SK-N-SH treated with all-trans-retinoic acid at 6 μM for 48 hours (cell line): Measurements from ENCODE around the gene CPA3.

ENCODE experiments used
- ATAC-seq: fragments of 200-7000 bp; cut with Tn5 transposase; 3 replicates; pipeline ENCODE4 v1.9.1; 2020; ENCODE audit warnings: mild to moderate bottlenecking, moderate library complexity
- ARNTL ChIP-seq: fragments of 450-650 bp; formaldehyde crosslinking; IDR thresholded peaks from 2 replicates; pipeline ENCODE4 v1.5.0; 2020; ENCODE audit warnings: low read depth, mild to moderate bottlenecking, moderate library complexity, borderline replicate concordance
- BACH2 ChIP-seq: fragments of 250-450 bp; sonication (Bioruptor Pico); IDR thresholded peaks from 2 replicates; pipeline ENCODE4 v1.9.0; 2021; ENCODE audit warnings: mild to moderate bottlenecking, borderline replicate concordance
- CSDC2 ChIP-seq: fragments of 250-450 bp; sonication (Bioruptor Pico); IDR thresholded peaks from 2 replicates; pipeline ENCODE4 v1.5.0; 2020; ENCODE audit warnings: mild to moderate bottlenecking, moderate library complexity
- ESRRG ChIP-seq: fragments of 250-450 bp; sonication (Bioruptor Pico); IDR thresholded peaks from 2 replicates; pipeline ENCODE4 v1.6.1; 2021; ENCODE audit warnings: mild to moderate bottlenecking
- ISL1 ChIP-seq: fragments of 250-450 bp; sonication (Bioruptor Pico); IDR thresholded peaks from 2 replicates; pipeline ENCODE4 v2.1.2; 2022; ENCODE audit warnings: mild to moderate bottlenecking, moderate library complexity
- OSR1 ChIP-seq: fragments of 250-450 bp; sonication (Bioruptor Pico); IDR thresholded peaks from 2 replicates; pipeline ENCODE4 v1.8.0; 2022; ENCODE audit warnings: moderate library complexity, mild to moderate bottlenecking, inconsistent platforms
- POU6F1 ChIP-seq: fragments of 250-450 bp; sonication (Bioruptor Pico); IDR thresholded peaks from 2 replicates; pipeline ENCODE4 v1.8.0; 2021; ENCODE audit warnings: low read depth, mild to moderate bottlenecking, moderate library complexity, borderline replicate concordance
- PPARA ChIP-seq: fragments of 250-450 bp; sonication (Bioruptor Pico); IDR thresholded peaks from 2 replicates; pipeline ENCODE4 v1.5.0; 2020; ENCODE audit warnings: mild to moderate bottlenecking, borderline replicate concordance
- RARB ChIP-seq: fragments of 250-450 bp; sonication (Bioruptor Pico); IDR thresholded peaks from 2 replicates; pipeline ENCODE4 v1.8.0; 2021; ENCODE audit warnings: mild to moderate bottlenecking, moderate library complexity
- SNAI2 ChIP-seq: fragments of 250-450 bp; sonication (Bioruptor Pico); IDR thresholded peaks from 2 replicates; pipeline ENCODE4 v1.5.0; 2020; ENCODE audit warnings: mild to moderate bottlenecking, moderate library complexity
- TCF4 ChIP-seq: fragments of 250-450 bp; sonication (Bioruptor Pico); IDR thresholded peaks from 2 replicates; pipeline ENCODE4 v1.8.0; 2021; ENCODE audit warnings: mild to moderate bottlenecking, moderate library complexity, borderline replicate concordance
- TOX ChIP-seq: fragments of 250-450 bp; sonication (Bioruptor Pico); IDR thresholded peaks from 2 replicates; pipeline ENCODE4 v1.8.0; 2021; ENCODE audit warnings: mild to moderate bottlenecking, moderate library complexity, borderline replicate concordance
- TSHZ2 ChIP-seq: fragments of 250-450 bp; sonication (Bioruptor Pico); IDR thresholded peaks from 2 replicates; pipeline ENCODE4 v1.5.0; 2020; ENCODE audit warnings: mild to moderate bottlenecking, moderate library complexity
- ZC3H10 ChIP-seq: fragments of 250-450 bp; sonication (Bioruptor Pico); IDR thresholded peaks from 2 replicates; pipeline ENCODE4 v1.5.1; 2021; ENCODE audit warnings: mild to moderate bottlenecking, moderate library complexity
- ZFP3 ChIP-seq: fragments of 250-450 bp; sonication (Bioruptor Pico); IDR thresholded peaks from 2 replicates; pipeline ENCODE4 v1.5.0; 2020; ENCODE audit warnings: mild to moderate bottlenecking, moderate library complexity
- ZNF565 ChIP-seq: fragments of 450-650 bp; formaldehyde crosslinking; conservative IDR thresholded peaks from 2 replicates; pipeline ENCODE4 v1.5.0; 2020; ENCODE audit warnings: low read depth, mild to moderate bottlenecking, moderate library complexity
- ZNF70 ChIP-seq: fragments of 450-650 bp; formaldehyde crosslinking; IDR thresholded peaks from 2 replicates; pipeline ENCODE4 v1.5.0; 2020; ENCODE audit warnings: mild to moderate bottlenecking, moderate library complexity
- ZNF8 ChIP-seq: fragments of 450-650 bp; formaldehyde crosslinking; IDR thresholded peaks from 2 replicates; pipeline ENCODE4 v1.5.0; 2020; ENCODE audit warnings: mild to moderate bottlenecking, moderate library complexity
- TF ChIP-seq, protein P1 (sequence below): fragments of 250-450 bp; sonication (Bioruptor Pico); IDR thresholded peaks from 2 replicates; pipeline ENCODE4 v1.8.0; 2020; ENCODE audit warnings: mild to moderate bottlenecking, moderate library complexity, borderline replicate concordance
- TF ChIP-seq, protein P2 (sequence below): fragments of 250-450 bp; sonication (Bioruptor Pico); IDR thresholded peaks from 2 replicates; pipeline ENCODE4 v1.5.1; 2020; ENCODE audit warnings: low read depth, mild to moderate bottlenecking, moderate library complexity
- TF ChIP-seq, protein P3 (sequence below): fragments of 250-450 bp; sonication (Bioruptor Pico); IDR thresholded peaks from 2 replicates; pipeline ENCODE4 v1.5.1; 2021; ENCODE audit warnings: mild to moderate bottlenecking, moderate library complexity

CPA3 gene

DNA sequence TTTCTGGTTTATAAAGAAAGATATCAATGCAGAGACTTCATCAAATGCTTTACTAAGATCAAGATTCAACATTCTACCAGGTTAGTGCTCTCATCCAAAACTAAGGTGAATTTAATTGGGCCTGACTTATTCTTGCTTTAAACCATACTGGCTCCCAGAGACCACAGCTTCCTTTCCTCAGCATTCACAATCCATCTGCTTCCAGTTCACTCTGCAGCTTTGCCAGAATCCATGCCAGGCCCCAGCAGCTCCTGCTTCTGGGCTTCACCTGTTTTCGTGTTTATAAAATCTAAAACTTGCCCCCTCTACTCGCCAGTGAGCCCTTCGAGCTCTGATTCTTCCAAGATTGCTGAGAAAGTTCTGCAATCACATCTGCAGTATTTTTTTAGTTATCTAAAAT, 35.2 kb upstream of the CPA3 start (continued):
- TF ChIP-seq, protein P1, sequence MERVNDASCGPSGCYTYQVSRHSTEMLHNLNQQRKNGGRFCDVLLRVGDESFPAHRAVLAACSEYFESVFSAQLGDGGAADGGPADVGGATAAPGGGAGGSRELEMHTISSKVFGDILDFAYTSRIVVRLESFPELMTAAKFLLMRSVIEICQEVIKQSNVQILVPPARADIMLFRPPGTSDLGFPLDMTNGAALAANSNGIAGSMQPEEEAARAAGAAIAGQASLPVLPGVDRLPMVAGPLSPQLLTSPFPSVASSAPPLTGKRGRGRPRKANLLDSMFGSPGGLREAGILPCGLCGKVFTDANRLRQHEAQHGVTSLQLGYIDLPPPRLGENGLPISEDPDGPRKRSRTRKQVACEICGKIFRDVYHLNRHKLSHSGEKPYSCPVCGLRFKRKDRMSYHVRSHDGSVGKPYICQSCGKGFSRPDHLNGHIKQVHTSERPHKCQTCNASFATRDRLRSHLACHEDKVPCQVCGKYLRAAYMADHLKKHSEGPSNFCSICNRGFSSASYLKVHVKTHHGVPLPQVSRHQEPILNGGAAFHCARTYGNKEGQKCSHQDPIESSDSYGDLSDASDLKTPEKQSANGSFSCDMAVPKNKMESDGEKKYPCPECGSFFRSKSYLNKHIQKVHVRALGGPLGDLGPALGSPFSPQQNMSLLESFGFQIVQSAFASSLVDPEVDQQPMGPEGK (CRISPR knock-in tag): no peak
- TF ChIP-seq CSDC2 (CRISPR knock-in tag) (no peak), ZNF8 (CRISPR knock-in tag) (no peak), ZFP3 (no peak), ZNF565 (no peak)
- TF ChIP-seq, protein P2, sequence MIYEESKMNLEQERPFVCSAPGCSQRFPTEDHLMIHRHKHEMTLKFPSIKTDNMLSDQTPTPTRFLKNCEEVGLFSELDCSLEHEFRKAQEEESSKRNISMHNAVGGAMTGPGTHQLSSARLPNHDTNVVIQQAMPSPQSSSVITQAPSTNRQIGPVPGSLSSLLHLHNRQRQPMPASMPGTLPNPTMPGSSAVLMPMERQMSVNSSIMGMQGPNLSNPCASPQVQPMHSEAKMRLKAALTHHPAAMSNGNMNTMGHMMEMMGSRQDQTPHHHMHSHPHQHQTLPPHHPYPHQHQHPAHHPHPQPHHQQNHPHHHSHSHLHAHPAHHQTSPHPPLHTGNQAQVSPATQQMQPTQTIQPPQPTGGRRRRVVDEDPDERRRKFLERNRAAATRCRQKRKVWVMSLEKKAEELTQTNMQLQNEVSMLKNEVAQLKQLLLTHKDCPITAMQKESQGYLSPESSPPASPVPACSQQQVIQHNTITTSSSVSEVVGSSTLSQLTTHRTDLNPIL: no peak

DNA sequence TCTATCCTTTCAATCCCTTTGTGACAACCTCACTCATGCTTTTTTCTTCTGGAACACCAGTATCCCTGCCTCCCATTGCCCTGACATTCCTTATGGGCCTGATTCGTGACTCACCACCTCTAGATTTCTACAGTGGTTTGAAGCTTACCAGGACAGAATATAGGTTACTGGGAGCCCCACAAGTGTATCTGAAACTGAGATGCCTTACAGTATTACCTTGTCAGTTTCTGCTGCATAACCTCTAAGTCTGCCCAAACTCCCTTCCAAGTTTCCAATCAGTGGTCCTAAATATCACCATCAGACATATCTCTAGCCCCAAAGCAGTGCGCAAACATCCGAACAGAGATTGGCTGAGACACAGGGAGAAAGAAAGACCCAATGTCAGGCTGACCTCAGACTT, 31.9 kb upstream of the CPA3 start:
- no peak for TF ChIP-seq SNAI2 (CRISPR knock-in tag)
- no peak for TF ChIP-seq ARNTL (CRISPR knock-in tag)
- TF ChIP-seq ZFP3: no peak
- TF ChIP-seq, protein P2: no peak
- TF ChIP-seq ZNF565: no peak
- no peak for TF ChIP-seq RARB (CRISPR knock-in tag)
- no peak for TF ChIP-seq ESRRG (CRISPR knock-in tag)
- TF ChIP-seq, protein P3, sequence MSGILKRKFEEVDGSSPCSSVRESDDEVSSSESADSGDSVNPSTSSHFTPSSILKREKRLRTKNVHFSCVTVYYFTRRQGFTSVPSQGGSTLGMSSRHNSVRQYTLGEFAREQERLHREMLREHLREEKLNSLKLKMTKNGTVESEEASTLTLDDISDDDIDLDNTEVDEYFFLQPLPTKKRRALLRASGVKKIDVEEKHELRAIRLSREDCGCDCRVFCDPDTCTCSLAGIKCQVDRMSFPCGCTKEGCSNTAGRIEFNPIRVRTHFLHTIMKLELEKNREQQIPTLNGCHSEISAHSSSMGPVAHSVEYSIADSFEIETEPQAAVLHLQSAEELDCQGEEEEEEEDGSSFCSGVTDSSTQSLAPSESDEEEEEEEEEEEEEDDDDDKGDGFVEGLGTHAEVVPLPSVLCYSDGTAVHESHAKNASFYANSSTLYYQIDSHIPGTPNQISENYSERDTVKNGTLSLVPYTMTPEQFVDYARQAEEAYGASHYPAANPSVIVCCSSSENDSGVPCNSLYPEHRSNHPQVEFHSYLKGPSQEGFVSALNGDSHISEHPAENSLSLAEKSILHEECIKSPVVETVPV (CRISPR knock-in tag): no peak
- TF ChIP-seq POU6F1 (CRISPR knock-in tag): no peak
- no peak for TF ChIP-seq TSHZ2
- TF ChIP-seq ZNF70: no peak
- no peak for TF ChIP-seq ISL1 (CRISPR knock-in tag)
- TF ChIP-seq, protein P1 (CRISPR knock-in tag): no peak
- TF ChIP-seq, all 23 proteins: peak for 0
- no peak for ATAC-seq

DNA sequence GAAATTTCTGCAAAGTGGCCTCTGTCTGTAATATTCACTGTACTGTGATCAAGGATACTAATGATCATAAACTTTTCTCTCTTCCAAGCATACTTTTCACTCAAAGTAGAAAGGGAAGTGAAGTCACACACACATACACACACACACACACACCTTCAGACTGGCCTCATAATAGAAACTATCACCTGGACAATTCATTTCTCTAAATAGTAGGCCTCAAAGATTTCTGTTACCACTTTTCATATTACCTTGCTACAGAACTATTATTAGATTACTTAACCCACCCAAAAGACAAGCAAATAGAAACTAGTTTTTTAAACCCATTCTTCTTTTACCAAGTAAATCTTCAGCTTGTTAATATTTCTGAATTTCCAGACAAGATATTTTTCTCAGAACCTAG, 25.3 kb upstream of the CPA3 start:
- ATAC-seq: no peak
- TF ChIP-seq, protein P2: no peak
- TF ChIP-seq CSDC2 (CRISPR knock-in tag): no peak
- TF ChIP-seq TCF4 (CRISPR knock-in tag): no peak
- no peak for TF ChIP-seq ZNF565
- TF ChIP-seq PPARA (CRISPR knock-in tag): no peak
- no peak for TF ChIP-seq OSR1 (CRISPR knock-in tag)
- no peak for TF ChIP-seq RARB (CRISPR knock-in tag)
- TF ChIP-seq TOX: no peak
- no peak for TF ChIP-seq ZFP3
- no peak for TF ChIP-seq BACH2
- no peak for TF ChIP-seq ZC3H10 (CRISPR knock-in tag)
- TF ChIP-seq TSHZ2: no peak
- TF ChIP-seq ZNF8 (CRISPR knock-in tag): no peak
- no peak for TF ChIP-seq ISL1 (CRISPR knock-in tag)
